Astrocyte (in vitro differentiated cells and primary cell): ENCODE measurements around the gene HSPH1. TPM values are rescaled to one million over a fixed set of nuclear protein-coding genes. Genes with fewer than 3 reads are reported as not detected.

Experiments
- DNase-seq: peaks from one replicate; pipeline ENCODE4 v3.0.0-alpha.2; 2010; ENCODE audit warnings: low read depth
- FAIRE-seq: peaks from 2 replicates; lab custom pipeline; 2011; peaks lifted over from hg19 to GRCh38; lab: Jason Lieb, UNC
- H2AFZ ChIP-seq: 2 replicates; pipeline ENCODE4 v1.6.0; 2012; ENCODE audit warnings: low read depth, low read length, inconsistent platforms
- H3K27ac ChIP-seq: 2 replicates; pipeline ENCODE4 v1.5.1; 2011; ENCODE audit warnings: low read depth, low read length, inconsistent platforms
- H3K27me3 ChIP-seq: 2 replicates; pipeline ENCODE4 v1.6.0; 2011; ENCODE audit warnings: low read length, inconsistent platforms; ENCODE audit not compliant: insufficient read depth
- H3K36me3 ChIP-seq: 2 replicates; pipeline ENCODE4 v1.5.1; 2011; ENCODE audit warnings: low read length, inconsistent platforms; ENCODE audit not compliant: insufficient read depth
- H3K4me1 ChIP-seq: 2 replicates; pipeline ENCODE4 v1.5.1; 2011; ENCODE audit warnings: low read length, inconsistent platforms; ENCODE audit not compliant: insufficient read depth
- H3K4me2 ChIP-seq: 2 replicates; pipeline ENCODE4 v1.6.0; 2012; ENCODE audit warnings: low read length, inconsistent platforms
- H3K4me3 ChIP-seq: 2 replicates; pipeline ENCODE4 v1.5.1; 2011; ENCODE audit warnings: low read depth, mild to moderate bottlenecking, low read length, inconsistent platforms; ENCODE audit not compliant: insufficient read depth
- H3K79me2 ChIP-seq: 2 replicates; pipeline ENCODE4 v1.6.0; 2012; ENCODE audit warnings: mild to moderate bottlenecking, low read length, inconsistent platforms; ENCODE audit not compliant: insufficient read depth
- H3K9ac ChIP-seq: 2 replicates; pipeline ENCODE4 v1.6.0; 2012; ENCODE audit warnings: mild to moderate bottlenecking, low read length, inconsistent platforms
- H3K9me3 ChIP-seq: 2 replicates; pipeline ENCODE4 v1.5.1; 2012; ENCODE audit warnings: low read depth, mild to moderate bottlenecking, low read length, inconsistent platforms; ENCODE audit not compliant: insufficient read depth
- H4K20me1 ChIP-seq: 2 replicates; pipeline ENCODE4 v1.6.0; 2012; ENCODE audit warnings: low read length, inconsistent platforms; ENCODE audit not compliant: insufficient read depth
- H3K27ac Mint-ChIP-seq: one replicate; pipeline ENCODE4 v1.8.0; 2021; ENCODE audit warnings: mild to moderate bottlenecking, mixed read lengths; ENCODE audit not compliant: unreplicated experiment
- H3K27me3 Mint-ChIP-seq: one replicate; pipeline ENCODE4 v1.8.0; 2021; ENCODE audit warnings: low read depth, mixed read lengths; ENCODE audit not compliant: unreplicated experiment
- H3K36me3 Mint-ChIP-seq: one replicate; pipeline ENCODE4 v1.8.0; 2021; ENCODE audit warnings: low read depth, mixed read lengths; ENCODE audit not compliant: unreplicated experiment
- H3K4me1 Mint-ChIP-seq: one replicate; pipeline ENCODE4 v1.8.0; 2021; ENCODE audit warnings: low read depth, mixed read lengths; ENCODE audit not compliant: unreplicated experiment
- H3K4me3 Mint-ChIP-seq: one replicate; pipeline ENCODE4 v1.8.0; 2021; ENCODE audit warnings: mild to moderate bottlenecking, moderate library complexity, mixed read lengths; ENCODE audit not compliant: unreplicated experiment
- H3K9me3 Mint-ChIP-seq: one replicate; pipeline ENCODE4 v1.8.0; 2021; ENCODE audit warnings: mild to moderate bottlenecking, mixed read lengths; ENCODE audit not compliant: unreplicated experiment
- EZH2 ChIP-seq: IDR thresholded peaks from 2 replicates; pipeline ENCODE4 v1.6.1; 2012; ENCODE audit warnings: mild to moderate bottlenecking, low read length, inconsistent platforms; ENCODE audit not compliant: insufficient read depth
- total RNA-seq: library from RNA; stranded (reverse); gene quantifications from 2 replicates; pipeline ENCODE4 v1.2.1, GENCODE V29; 2021
- TF ChIP-seq, protein P1 (sequence below): IDR thresholded peaks from 2 replicates; pipeline ENCODE4 v1.5.1; 2011; ENCODE audit warnings: low read depth, mild to moderate bottlenecking, inconsistent platforms, low read length, moderate library complexity; ENCODE audit not compliant: insufficient read depth

The HSPH1 gene
- total RNA-seq, 1 donor from 2014 or later, result 145 TPM

DNA sequence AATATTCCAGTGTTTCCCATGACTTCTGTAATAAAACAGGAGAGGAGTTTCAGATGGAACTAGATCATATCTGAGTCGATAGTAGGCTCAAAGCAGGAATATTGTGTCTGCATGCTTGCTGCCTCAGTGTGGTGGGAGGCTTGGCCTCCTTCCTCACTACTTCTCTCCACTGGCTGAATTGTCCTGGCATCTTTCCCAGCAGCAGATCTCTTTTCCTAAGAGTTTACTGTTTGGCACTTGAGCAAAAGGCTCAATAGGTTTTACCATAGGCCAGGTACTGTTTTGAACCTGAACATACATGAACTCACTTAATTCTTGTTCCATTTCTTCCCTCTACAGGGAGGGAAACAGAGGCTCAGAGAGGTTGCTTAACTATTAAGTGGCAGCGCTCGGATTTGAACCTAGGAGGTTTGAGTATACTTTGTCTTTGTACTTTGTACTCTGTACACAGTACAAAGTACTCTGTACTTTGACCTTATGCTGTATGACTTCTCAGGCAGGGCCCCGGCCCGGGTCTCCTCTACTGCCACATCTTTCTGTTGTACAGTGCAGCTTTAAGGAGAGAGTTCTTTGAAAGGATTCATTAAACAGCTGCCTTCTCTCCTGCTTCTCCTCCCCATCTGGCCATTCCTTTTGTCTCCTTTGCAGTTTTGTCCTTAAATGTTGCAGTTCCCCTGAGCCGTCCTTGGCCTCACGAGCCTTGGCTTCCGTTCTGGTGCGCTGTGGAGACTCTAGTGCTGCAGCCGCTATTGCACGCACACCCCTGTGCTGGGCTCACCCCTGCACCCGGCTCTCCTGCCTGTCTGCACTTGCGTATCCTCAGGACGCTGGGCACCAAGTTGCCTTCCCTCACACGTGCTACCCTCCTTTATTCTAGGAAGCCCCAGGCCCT is 46.2 kb upstream of the HSPH1 start:
- Mint-ChIP-seq H3K27ac (no peak overlapping the region), H3K36me3 (no peaks in the 10 kb centered on the region), H3K9me3 (no peaks in the 10 kb centered on the region), H3K27me3 (no peaks in the 10 kb centered on the region), H3K4me1 (peaks cover 33% of the 10 kb centered on the region), H3K4me3 (no peak overlapping the region)
- H3K4me1 ChIP-seq, result peaks cover 22% of the 10 kb centered on the region
- H3K9me3 ChIP-seq, result no peaks in the 10 kb centered on the region
- FAIRE-seq, result peak; percentile 26
- H2AFZ ChIP-seq, result no peak overlapping the region
- peak; percentile 73 for DNase-seq
- no peak overlapping the region for H3K27ac ChIP-seq
- H3K4me3 ChIP-seq, result no peak overlapping the region
- peaks cover 13% of the 10 kb centered on the region for H3K79me2 ChIP-seq
- H3K4me2 ChIP-seq, result peak overlapping the region; percentile 27
- H3K36me3 ChIP-seq, result no peaks in the 10 kb centered on the region
- H4K20me1 ChIP-seq, result peaks cover 6% of the 10 kb centered on the region
- TF ChIP-seq, protein P1, sequence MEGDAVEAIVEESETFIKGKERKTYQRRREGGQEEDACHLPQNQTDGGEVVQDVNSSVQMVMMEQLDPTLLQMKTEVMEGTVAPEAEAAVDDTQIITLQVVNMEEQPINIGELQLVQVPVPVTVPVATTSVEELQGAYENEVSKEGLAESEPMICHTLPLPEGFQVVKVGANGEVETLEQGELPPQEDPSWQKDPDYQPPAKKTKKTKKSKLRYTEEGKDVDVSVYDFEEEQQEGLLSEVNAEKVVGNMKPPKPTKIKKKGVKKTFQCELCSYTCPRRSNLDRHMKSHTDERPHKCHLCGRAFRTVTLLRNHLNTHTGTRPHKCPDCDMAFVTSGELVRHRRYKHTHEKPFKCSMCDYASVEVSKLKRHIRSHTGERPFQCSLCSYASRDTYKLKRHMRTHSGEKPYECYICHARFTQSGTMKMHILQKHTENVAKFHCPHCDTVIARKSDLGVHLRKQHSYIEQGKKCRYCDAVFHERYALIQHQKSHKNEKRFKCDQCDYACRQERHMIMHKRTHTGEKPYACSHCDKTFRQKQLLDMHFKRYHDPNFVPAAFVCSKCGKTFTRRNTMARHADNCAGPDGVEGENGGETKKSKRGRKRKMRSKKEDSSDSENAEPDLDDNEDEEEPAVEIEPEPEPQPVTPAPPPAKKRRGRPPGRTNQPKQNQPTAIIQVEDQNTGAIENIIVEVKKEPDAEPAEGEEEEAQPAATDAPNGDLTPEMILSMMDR, result no peak
- TF ChIP-seq EZH2, result no peak
- H3K27me3 ChIP-seq, result no peaks in the 10 kb centered on the region
- H3K9ac ChIP-seq, result no peak overlapping the region

DNA sequence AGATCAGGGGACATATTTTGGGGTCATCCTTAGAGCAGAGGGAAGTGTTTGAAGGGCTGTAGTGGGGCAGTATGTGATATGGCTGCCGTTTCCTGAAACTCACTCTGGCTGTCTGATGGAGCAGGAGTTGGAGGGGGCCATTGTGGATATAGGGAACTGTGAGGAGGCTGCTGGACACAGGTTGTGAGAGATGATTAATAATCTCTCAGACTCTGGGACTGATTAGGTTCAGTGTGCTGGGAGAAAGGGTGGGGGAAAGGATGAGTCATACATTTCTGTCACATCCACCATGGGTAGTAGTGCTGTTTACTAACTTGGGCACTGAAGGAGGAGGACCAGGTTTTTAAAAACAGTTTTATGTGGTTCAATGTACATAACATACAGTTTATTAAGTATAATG is 42.9 kb upstream of the HSPH1 start:
- DNase-seq (peak; percentile 71), FAIRE-seq (peak; percentile 39)
- no peaks in the 10 kb centered on the region for H3K36me3 ChIP-seq
- H3K4me3 Mint-ChIP-seq, result no peak overlapping the region
- H3K4me3 ChIP-seq, result no peak overlapping the region
- peaks cover 30% of the 10 kb centered on the region for H3K4me1 ChIP-seq
- H3K36me3 Mint-ChIP-seq, result no peaks in the 10 kb centered on the region
- H3K79me2 ChIP-seq, result peaks cover 22% of the 10 kb centered on the region
- H3K4me2 ChIP-seq, result peak overlapping the region; percentile 24
- no peak overlapping the region for H2AFZ ChIP-seq
- H3K4me1 Mint-ChIP-seq, result peaks cover 32% of the 10 kb centered on the region
- no peaks in the 10 kb centered on the region for H3K27me3 ChIP-seq
- no peak overlapping the region for H3K9ac ChIP-seq
- no peak for TF ChIP-seq EZH2
- TF ChIP-seq, protein P1, result no peak
- no peak overlapping the region for H3K27ac ChIP-seq
- no peak overlapping the region for H3K27ac Mint-ChIP-seq
- H3K27me3 Mint-ChIP-seq, result no peaks in the 10 kb centered on the region
- H4K20me1 ChIP-seq, result peaks cover 6% of the 10 kb centered on the region
- H3K9me3 Mint-ChIP-seq, result no peaks in the 10 kb centered on the region
- no peaks in the 10 kb centered on the region for H3K9me3 ChIP-seq
